Type B pancreatic cell (in vitro differentiated cells): ENCODE measurements around the gene RPL27A. TPM values are rescaled to one million over a fixed set of nuclear protein-coding genes. Genes with fewer than 3 reads are reported as not detected.

Source experiments
- DNase-seq: peaks from one replicate; pipeline ENCODE4 v3.0.0; 2021; ENCODE audit warnings: mixed read lengths; ENCODE audit not compliant: unreplicated experiment; ENCODE audit errors: extremely low spot score
- H3K27ac Mint-ChIP-seq: 2 replicates; pipeline ENCODE4 v1.8.0; 2021; ENCODE audit warnings: mild to moderate bottlenecking, mixed read lengths
- H3K27me3 Mint-ChIP-seq: 2 replicates; pipeline ENCODE4 v1.8.0; 2021; ENCODE audit warnings: mixed read lengths
- H3K36me3 Mint-ChIP-seq: 2 replicates; pipeline ENCODE4 v1.8.0; 2021; ENCODE audit warnings: mixed read lengths
- H3K4me1 Mint-ChIP-seq: one replicate; pipeline ENCODE4 v1.8.0; 2021; ENCODE audit warnings: mixed read lengths; ENCODE audit not compliant: unreplicated experiment
- H3K4me3 Mint-ChIP-seq: 2 replicates; pipeline ENCODE4 v1.8.0; 2021; ENCODE audit warnings: mild to moderate bottlenecking, mixed read lengths
- H3K9me3 Mint-ChIP-seq: 2 replicates; pipeline ENCODE4 v1.8.0; 2021; ENCODE audit warnings: mixed read lengths
- total RNA-seq: library from RNA; stranded (reverse); gene quantifications from 2 replicates; pipeline ENCODE4 v1.2.1, GENCODE V29; 2021; ENCODE audit warnings: low replicate concordance
- TF ChIP-seq, protein P1 (sequence below): fragments of 200-600 bp; sonication (generic); conservative IDR thresholded peaks from 2 replicates; pipeline ENCODE4 v1.5.0; 2021; ENCODE audit warnings: antibody characterized with exemption, mild to moderate bottlenecking

Gene RPL27A
- total RNA-seq, 1 donor from 2014 or later, result 877 TPM

DNA sequence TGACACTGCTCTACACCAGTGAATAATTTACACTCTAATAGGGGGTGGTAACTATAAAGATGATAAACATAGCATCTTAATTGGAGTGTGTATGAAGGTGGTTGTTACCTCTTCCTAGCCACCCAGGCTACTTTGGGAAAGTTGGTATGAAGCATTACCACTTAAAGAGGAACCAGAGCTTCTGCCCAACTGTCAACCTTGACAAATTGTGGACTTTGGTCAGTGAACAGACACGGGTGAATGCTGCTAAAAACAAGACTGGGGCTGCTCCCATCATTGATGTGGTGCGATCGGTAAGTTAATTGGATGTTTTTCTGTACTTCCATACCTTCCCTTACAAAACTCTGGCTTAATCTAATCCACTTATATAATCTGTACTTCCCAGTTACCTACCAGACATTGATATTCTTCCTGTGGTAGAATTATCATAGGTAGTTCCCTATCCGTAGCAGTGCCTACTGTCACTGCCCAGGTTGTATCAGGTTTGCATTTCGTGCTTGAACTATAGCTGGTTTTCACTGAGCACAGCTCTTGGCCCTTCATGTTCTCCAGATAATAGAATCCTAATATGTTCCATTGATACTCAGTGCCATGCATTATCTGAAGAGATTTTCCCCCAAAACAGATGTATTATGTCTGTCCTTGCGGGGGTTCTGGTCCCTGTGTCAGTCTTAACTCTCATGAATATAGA is 2.2 kb downstream of the RPL27A start:
- peaks cover 43% of the 10 kb centered on the region for H3K36me3 Mint-ChIP-seq

DNA sequence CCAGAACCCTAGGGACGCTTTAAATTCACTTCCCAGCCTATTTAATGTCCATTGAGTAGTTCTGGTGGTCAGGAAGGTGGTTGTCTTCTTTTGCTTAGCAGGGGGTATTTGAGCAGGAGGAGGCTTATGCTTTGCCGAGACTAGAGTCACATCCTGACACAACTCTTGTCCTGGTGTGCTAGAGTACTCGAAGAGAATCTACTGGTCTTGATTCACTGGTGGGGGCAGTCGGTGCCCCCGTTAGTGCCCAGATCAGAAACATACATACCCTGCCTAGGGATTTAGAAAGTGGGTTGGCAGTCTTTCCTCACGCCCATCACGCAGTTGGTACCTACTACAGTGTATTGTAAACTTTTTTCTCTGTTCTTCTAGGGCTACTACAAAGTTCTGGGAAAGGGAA is 2.7 kb downstream of the RPL27A start:
- TF ChIP-seq, protein P1, sequence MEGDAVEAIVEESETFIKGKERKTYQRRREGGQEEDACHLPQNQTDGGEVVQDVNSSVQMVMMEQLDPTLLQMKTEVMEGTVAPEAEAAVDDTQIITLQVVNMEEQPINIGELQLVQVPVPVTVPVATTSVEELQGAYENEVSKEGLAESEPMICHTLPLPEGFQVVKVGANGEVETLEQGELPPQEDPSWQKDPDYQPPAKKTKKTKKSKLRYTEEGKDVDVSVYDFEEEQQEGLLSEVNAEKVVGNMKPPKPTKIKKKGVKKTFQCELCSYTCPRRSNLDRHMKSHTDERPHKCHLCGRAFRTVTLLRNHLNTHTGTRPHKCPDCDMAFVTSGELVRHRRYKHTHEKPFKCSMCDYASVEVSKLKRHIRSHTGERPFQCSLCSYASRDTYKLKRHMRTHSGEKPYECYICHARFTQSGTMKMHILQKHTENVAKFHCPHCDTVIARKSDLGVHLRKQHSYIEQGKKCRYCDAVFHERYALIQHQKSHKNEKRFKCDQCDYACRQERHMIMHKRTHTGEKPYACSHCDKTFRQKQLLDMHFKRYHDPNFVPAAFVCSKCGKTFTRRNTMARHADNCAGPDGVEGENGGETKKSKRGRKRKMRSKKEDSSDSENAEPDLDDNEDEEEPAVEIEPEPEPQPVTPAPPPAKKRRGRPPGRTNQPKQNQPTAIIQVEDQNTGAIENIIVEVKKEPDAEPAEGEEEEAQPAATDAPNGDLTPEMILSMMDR, result no peak
- DNase-seq, result no peak
- Mint-ChIP-seq H3K9me3 (peaks cover 5% of the 10 kb centered on the region), H3K4me1 (peaks cover 44% of the 10 kb centered on the region), H3K36me3 (peaks cover 40% of the 10 kb centered on the region), H3K4me3 (peak overlapping the region; percentile 92), H3K27me3 (no peaks in the 10 kb centered on the region), H3K27ac (peak overlapping the region; percentile 96)

More for the DNA sequence above, 2.2 kb downstream of the RPL27A start:
- peaks cover 39% of the 10 kb centered on the region for H3K4me1 Mint-ChIP-seq
- TF ChIP-seq, protein P1, result no peak
- DNase-seq, result no peak
- H3K27ac Mint-ChIP-seq, result peak overlapping the region; percentile 96
- peaks cover 5% of the 10 kb centered on the region for H3K9me3 Mint-ChIP-seq
- H3K27me3 Mint-ChIP-seq, result no peaks in the 10 kb centered on the region
- H3K4me3 Mint-ChIP-seq, result peak overlapping the region; percentile 92

DNA sequence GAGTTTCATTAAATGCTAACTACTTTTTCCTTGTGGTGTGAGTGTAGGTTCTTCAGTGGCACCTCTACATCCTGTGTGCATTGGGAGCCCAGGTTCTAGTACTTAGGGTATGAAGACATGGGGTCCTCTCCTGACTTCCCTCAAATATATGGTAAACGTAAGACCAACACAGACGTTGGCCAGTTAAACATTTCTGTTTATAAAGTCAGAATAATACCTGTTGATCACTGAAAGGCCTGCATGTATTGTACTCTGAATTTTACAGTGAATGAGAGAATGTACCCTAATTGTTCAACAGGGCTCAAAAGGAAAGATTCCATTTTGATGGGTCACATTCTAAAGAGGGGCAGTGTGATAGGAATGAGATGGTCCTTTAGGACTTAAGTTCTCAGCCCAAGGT is 3.2 kb downstream of the RPL27A start:
- Mint-ChIP-seq H3K4me3 (peak overlapping the region; percentile 92), H3K9me3 (peaks cover 1% of the 10 kb centered on the region), H3K27me3 (no peaks in the 10 kb centered on the region), H3K27ac (peak overlapping the region; percentile 96), H3K4me1 (peaks cover 41% of the 10 kb centered on the region), H3K36me3 (peaks cover 35% of the 10 kb centered on the region)
- no peak for DNase-seq
- TF ChIP-seq, protein P1, result no peak

DNA sequence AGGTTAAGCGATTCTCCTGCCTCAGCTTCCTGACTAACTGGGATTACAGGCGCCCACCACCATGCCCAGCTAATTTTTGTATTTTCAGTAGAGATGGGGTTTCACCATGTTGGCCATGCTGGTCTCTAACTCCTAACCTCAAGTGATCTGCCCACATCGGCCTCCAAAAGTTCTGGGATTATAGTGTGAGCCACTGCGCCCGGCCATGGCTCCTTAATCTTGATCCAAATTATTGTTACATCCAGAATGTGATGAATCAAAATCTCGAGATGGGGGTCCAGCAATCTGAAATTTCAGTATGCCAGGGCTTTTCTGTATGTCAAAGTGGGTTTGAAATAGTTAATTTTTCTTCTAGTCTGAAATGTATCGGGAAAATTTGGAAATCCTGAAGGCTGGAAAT is 3.7 kb downstream of the RPL27A start:
- TF ChIP-seq, protein P1, result no peak
- no peaks in the 10 kb centered on the region for H3K27me3 Mint-ChIP-seq
- H3K36me3 Mint-ChIP-seq, result peaks cover 34% of the 10 kb centered on the region
- no peaks in the 10 kb centered on the region for H3K9me3 Mint-ChIP-seq
- peaks cover 40% of the 10 kb centered on the region for H3K4me1 Mint-ChIP-seq
- H3K4me3 Mint-ChIP-seq, result no peak overlapping the region
- no peak for DNase-seq
- H3K27ac Mint-ChIP-seq, result no peak overlapping the region

DNA sequence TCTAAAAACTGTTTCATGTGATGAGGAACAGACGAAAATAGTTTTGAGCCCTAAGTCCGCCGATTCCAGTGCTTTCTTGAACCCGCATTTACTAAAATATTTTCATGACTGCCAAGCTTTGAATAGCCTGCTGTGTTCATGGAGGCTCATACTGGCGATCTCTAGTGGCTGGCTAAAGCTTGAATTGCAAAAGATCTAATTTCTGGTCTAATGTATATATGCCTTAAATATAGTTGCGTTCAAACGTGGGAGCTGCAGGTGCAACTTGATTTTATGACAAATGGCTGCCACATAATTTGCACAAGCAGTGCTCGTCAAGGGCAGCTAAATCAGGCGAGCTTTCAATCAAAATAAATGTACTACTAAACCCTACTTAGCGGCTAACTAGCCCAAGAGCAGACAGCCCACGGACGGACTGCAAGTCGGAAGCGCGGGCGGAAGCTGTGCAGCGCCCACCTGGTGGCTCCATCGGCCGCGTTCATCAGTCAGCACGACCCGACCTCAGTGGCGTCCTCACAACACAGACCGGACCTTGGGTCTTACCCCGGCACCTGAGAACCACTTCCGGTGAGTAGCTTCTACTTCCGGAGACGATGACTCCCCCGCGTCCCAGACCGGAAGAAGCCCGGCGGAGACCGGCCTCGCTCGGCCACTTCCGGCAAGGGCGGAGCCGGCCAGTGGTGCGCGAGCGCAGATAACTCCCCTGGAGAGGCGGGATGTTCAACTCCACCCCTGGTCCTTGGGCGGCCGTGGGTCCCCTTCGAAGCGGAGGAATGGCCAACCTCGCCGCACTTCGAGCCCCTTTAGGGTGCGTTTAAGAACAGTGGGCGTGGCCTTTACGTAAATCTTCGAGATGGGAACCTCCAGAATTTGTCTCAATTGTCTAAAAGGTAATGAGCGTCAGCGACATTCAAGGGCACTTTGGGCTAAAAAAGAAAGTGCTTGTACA is 6.1 kb downstream of the RPL27A start:
- H3K4me1 Mint-ChIP-seq, result peaks cover 30% of the 10 kb centered on the region
- peaks cover 37% of the 10 kb centered on the region for H3K36me3 Mint-ChIP-seq
- DNase-seq, result peak; percentile 92
- H3K27me3 Mint-ChIP-seq, result no peaks in the 10 kb centered on the region
- TF ChIP-seq, protein P1, result no peak
- no peaks in the 10 kb centered on the region for H3K9me3 Mint-ChIP-seq
- H3K27ac Mint-ChIP-seq, result peak overlapping the region; percentile 95
- H3K4me3 Mint-ChIP-seq, result peak overlapping the region; percentile 97
